PC-3 (cell line): Measurements from ENCODE around the gene TTF1. TPM values are rescaled to one million over a fixed set of nuclear protein-coding genes. Genes with fewer than 3 reads are reported as not detected.

Source experiments
- ATAC-seq: fragments of 200-7000 bp; cut with Tn5 transposase; 2 replicates; pipeline ENCODE4 v1.9.1; 2020; ENCODE audit warnings: mild to moderate bottlenecking, moderate library complexity
- BruUV-seq: library from RNA; stranded (reverse); fragments of 400-500 nt; replicated peaks from 2 replicates; lab custom pipeline; 2021; lab: Mats Ljungman, UMichigan
- CTCF ChIA-PET: fragments of 300-600 bp; sonication (Branson Sonifier 250); formaldehyde crosslinking; loops from one replicate; lab custom pipeline; 2022; ENCODE audit warnings: antibody characterized with exemption; lab: Charles Lee
- POLR2A ChIA-PET: fragments of 300-600 bp; sonication (Branson Sonifier 250); formaldehyde crosslinking; loops from one replicate; lab custom pipeline; 2022; ENCODE audit warnings: antibody characterized with exemption; ENCODE audit not compliant: unreplicated experiment; lab: Charles Lee
- DNase-seq: peaks from one replicate; pipeline ENCODE4 v3.0.0-alpha.2; 2015
- H2AFZ ChIP-seq: fragments of 300-600 bp; sonication (generic); 2 replicates; pipeline ENCODE4 v1.6.0; 2016; ENCODE audit warnings: antibody characterized with exemption, low read length
- H3F3A ChIP-seq: fragments of 300-600 bp; sonication (generic); one replicate; pipeline ENCODE4 v1.6.0; 2017; ENCODE audit warnings: antibody characterized with exemption, low read length, control low read depth, mild to moderate bottlenecking; ENCODE audit not compliant: unreplicated experiment
- H3K27ac ChIP-seq: fragments of 300-600 bp; sonication (generic); 2 replicates; pipeline ENCODE4 v1.5.1; 2016; ENCODE audit warnings: mild to moderate bottlenecking, low read length
- H3K27me3 ChIP-seq: fragments of 300-600 bp; sonication (generic); 2 replicates; pipeline ENCODE4 v1.6.1; 2016; ENCODE audit warnings: low read length, mixed read lengths
- H3K36me3 ChIP-seq: fragments of 300-600 bp; sonication (generic); 2 replicates; pipeline ENCODE4 v1.6.1; 2016; ENCODE audit warnings: low read depth, mixed run types, low read length, mixed read lengths
- H3K4me1 ChIP-seq: fragments of 300-600 bp; sonication (generic); 2 replicates; pipeline ENCODE4 v1.5.1; 2016; ENCODE audit warnings: low read length; ENCODE audit not compliant: insufficient read depth
- H3K4me2 ChIP-seq: fragments of 300-600 bp; sonication (generic); 2 replicates; pipeline ENCODE4 v1.6.0; 2016; ENCODE audit warnings: low read length
- H3K4me3 ChIP-seq: fragments of 300-600 bp; sonication (generic); 2 replicates; pipeline ENCODE4 v1.5.1; 2016; ENCODE audit warnings: mild to moderate bottlenecking, low read length, mixed read lengths
- H3K79me2 ChIP-seq: fragments of 300-600 bp; sonication (generic); 2 replicates; pipeline ENCODE4 v1.6.1; 2017; ENCODE audit warnings: low read length, mixed read lengths
- H3K9ac ChIP-seq: fragments of 300-600 bp; sonication (generic); 2 replicates; pipeline ENCODE4 v1.6.0; 2016; ENCODE audit warnings: mild to moderate bottlenecking, low read length
- H3K9me2 ChIP-seq: fragments of 300-600 bp; sonication (generic); replicated peaks from 2 replicates; pipeline ENCODE4 v1.6.1; 2016; ENCODE audit warnings: mixed run types, low read length, mixed read lengths
- H3K9me3 ChIP-seq: fragments of 300-600 bp; sonication (generic); 2 replicates; pipeline ENCODE4 v1.6.1; 2016; ENCODE audit warnings: low read length, mixed read lengths
- H4K20me1 ChIP-seq: fragments of 300-600 bp; sonication (generic); 2 replicates; pipeline ENCODE4 v1.6.1; 2016; ENCODE audit warnings: low read length, mixed read lengths
- EZH2 ChIP-seq: fragments of 300-600 bp; sonication (generic); IDR thresholded peaks from one replicate; pipeline ENCODE4 v1.6.1; 2017; ENCODE audit warnings: antibody characterized with exemption, mild to moderate bottlenecking, low read length; ENCODE audit not compliant: unreplicated experiment
- EZH2phosphoT487 ChIP-seq: fragments of 300-600 bp; sonication (generic); IDR thresholded peaks from 2 replicates; pipeline ENCODE4 v1.6.1; 2018; ENCODE audit warnings: mild to moderate bottlenecking, antibody characterized with exemption, low read length, borderline replicate concordance
- intact Hi-C: fragments of 100-400 bp; cut with micrococcal nuclease; formaldehyde crosslinking; loops from 2 replicates; pipeline ENCODE4 v1.9.0; 2023
- total RNA-seq: library from RNA; depleted of rRNA; stranded (reverse); fragments of >200 nt; gene quantifications from 2 replicates; pipeline ENCODE4 v1.2.3, GENCODE V29; 2014
- TF ChIP-seq, protein P1 (sequence below): fragments of 300-600 bp; sonication (generic); conservative IDR thresholded peaks from 2 replicates; pipeline ENCODE4 v1.5.1; 2017; ENCODE audit warnings: antibody characterized with exemption, low read depth, mild to moderate bottlenecking, low read length

TTF1 gene
- total RNA-seq, 1 experiment from 2014 or later: 9.6 TPM

DNA sequence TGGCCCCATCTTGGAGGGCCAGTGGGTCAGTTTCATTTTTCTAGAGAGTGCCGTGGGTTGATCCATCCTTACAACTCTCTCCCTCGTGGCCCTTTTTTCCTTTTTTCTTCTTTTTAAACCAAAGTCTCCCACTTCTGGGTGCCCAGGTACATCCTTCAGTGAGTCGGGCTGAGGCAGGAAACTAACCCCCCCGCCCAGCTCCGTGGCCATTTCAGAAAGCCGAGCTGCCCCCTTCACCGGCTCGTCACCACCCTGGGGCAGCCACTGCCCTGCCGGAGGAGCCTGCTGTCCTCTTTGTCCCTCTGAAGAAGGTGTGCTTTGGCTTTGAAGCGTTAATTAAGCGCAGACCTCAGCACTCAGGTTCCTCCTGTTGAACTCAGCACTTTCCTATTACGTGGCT is 8.5 kb upstream of the TTF1 start:
- no peak overlapping the region for H3K4me2 ChIP-seq
- TF ChIP-seq, protein P1, sequence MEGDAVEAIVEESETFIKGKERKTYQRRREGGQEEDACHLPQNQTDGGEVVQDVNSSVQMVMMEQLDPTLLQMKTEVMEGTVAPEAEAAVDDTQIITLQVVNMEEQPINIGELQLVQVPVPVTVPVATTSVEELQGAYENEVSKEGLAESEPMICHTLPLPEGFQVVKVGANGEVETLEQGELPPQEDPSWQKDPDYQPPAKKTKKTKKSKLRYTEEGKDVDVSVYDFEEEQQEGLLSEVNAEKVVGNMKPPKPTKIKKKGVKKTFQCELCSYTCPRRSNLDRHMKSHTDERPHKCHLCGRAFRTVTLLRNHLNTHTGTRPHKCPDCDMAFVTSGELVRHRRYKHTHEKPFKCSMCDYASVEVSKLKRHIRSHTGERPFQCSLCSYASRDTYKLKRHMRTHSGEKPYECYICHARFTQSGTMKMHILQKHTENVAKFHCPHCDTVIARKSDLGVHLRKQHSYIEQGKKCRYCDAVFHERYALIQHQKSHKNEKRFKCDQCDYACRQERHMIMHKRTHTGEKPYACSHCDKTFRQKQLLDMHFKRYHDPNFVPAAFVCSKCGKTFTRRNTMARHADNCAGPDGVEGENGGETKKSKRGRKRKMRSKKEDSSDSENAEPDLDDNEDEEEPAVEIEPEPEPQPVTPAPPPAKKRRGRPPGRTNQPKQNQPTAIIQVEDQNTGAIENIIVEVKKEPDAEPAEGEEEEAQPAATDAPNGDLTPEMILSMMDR: no peak
- TF ChIP-seq EZH2phosphoT487 (no peak), EZH2 (no peak)

DNA sequence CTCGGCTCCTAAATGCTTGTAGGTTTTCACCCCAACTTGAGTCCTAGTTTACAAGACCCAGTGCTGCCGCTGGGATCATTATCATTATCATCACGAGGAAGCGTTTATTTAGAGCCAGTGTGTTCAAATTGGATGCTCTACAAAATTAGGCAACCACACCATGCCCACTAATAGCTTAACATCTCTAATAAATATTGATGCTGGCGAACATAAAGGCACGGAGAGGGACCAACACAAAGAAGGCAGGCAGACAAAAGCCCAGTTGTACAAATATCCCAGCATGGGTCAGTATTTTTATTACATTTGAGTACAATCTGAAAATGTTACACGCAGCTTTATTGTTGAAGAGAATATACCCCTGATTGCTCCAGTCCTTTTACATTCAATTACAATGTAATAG is 8.1 kb upstream of the TTF1 start:
- Histone ChIP-seq H3F3A (no peaks in the 10 kb centered on the region), H3K36me3 (no peaks in the 10 kb centered on the region), H2AFZ (no peak overlapping the region), H4K20me1 (no peaks in the 10 kb centered on the region), H3K9ac (no peak overlapping the region), H3K27ac (no peak overlapping the region), H3K9me2 (no peaks in the 10 kb centered on the region), H3K27me3 (peaks cover 60% of the 10 kb centered on the region), H3K4me2 (no peak overlapping the region), H3K4me1 (peaks cover 9% of the 10 kb centered on the region), H3K4me3 (no peak overlapping the region), H3K9me3 (no peaks in the 10 kb centered on the region), H3K79me2 (no peaks in the 10 kb centered on the region)
- POLR2A ChIA-PET: no interaction called here
- DNase-seq (no peak), ATAC-seq (no peak)
- BruUV-seq: no TSS peak
- intact Hi-C loops: loop anchor here (5.0 kb wide), 1 partner anchor 238 kb away; no protein-coding TSS in a partner anchor
- no peak for TF ChIP-seq EZH2phosphoT487
- TF ChIP-seq EZH2: no peak
- CTCF ChIA-PET: no interaction called here

More for the DNA sequence above, 8.5 kb upstream of the TTF1 start:
- Histone ChIP-seq H3K27me3 (peaks cover 60% of the 10 kb centered on the region), H4K20me1 (no peaks in the 10 kb centered on the region), H3K36me3 (no peaks in the 10 kb centered on the region), H3K9ac (no peak overlapping the region), H3K27ac (no peak overlapping the region), H2AFZ (no peak overlapping the region), H3K9me3 (no peaks in the 10 kb centered on the region), H3K4me1 (peaks cover 8% of the 10 kb centered on the region), H3K4me3 (no peak overlapping the region), H3K9me2 (no peaks in the 10 kb centered on the region), H3F3A (no peaks in the 10 kb centered on the region), H3K79me2 (no peaks in the 10 kb centered on the region)
- ATAC-seq (no peak), DNase-seq (no peak)
- CTCF ChIA-PET: no interaction called here
- BruUV-seq: no TSS peak
- POLR2A ChIA-PET: no interaction called here
- intact Hi-C loops: no loop called here

DNA sequence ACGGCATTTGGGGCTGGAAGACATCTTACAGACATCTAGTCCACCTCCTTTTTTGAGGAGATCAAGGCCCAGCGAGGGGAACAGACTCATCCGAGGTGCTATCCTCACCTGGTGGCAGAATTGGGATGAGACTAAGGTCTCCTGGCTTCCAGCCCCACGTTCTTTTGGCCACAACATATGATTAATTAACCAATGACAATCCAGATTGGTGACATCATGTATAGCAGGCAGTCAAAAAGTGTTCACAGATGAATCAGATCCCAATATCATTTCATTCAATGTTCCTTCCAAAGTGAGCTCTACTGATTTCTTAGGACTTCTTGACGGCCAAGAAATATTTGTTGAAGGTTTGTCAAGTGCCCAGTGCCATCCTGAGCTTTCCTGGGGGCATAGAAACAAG is 7.3 kb upstream of the TTF1 start:
- no peaks in the 10 kb centered on the region for H3K79me2 ChIP-seq
- no peak overlapping the region for H3K9ac ChIP-seq
- H3K4me1 ChIP-seq: peaks cover 9% of the 10 kb centered on the region
- no peak overlapping the region for H3K4me2 ChIP-seq
- no peaks in the 10 kb centered on the region for H3K36me3 ChIP-seq
- TF ChIP-seq EZH2phosphoT487 (no peak), EZH2 (no peak)
- TF ChIP-seq, protein P1: no peak
- ChIA-PET POLR2A (interaction anchor here (0.6 kb wide), 1 partner anchor 208 kb away, joined by 3 read pairs; no protein-coding TSS in a partner anchor), CTCF (no interaction called here)
- no peak for ATAC-seq
- H2AFZ ChIP-seq: no peak overlapping the region
- no peaks in the 10 kb centered on the region for H4K20me1 ChIP-seq
- BruUV-seq: no TSS peak
- H3F3A ChIP-seq: no peaks in the 10 kb centered on the region
- H3K4me3 ChIP-seq: no peak overlapping the region
- H3K27me3 ChIP-seq: peaks cover 53% of the 10 kb centered on the region
- intact Hi-C loops: loop anchor here (5.0 kb wide), 1 partner anchor 238 kb away; no protein-coding TSS in a partner anchor
- no peaks in the 10 kb centered on the region for H3K9me3 ChIP-seq
- H3K27ac ChIP-seq: no peak overlapping the region
- no peak for DNase-seq
- H3K9me2 ChIP-seq: no peaks in the 10 kb centered on the region
